GM23338 (cell line): ENCODE measurements around the gene UVRAG.

Source experiments
- CREB1 ChIP-seq: fragments of 250-450 bp; sonication (Bioruptor Pico); IDR thresholded peaks from 2 replicates; pipeline ENCODE4 v1.5.0; 2020; ENCODE audit warnings: low read depth, mild to moderate bottlenecking, moderate library complexity
- CTCF ChIP-seq, 2 experiments: fragments of 200-600 bp in 1 of 2; sonication (generic) in 1 of 2; conservative IDR thresholded peaks; 2 replicates each; pipeline versions ENCODE4 v1.5.1 to v1.6.1; 2016 to 2017; ENCODE audit warnings: antibody characterized with exemption in 2 of 2, low read depth in 2 of 2, mild to moderate bottlenecking in 2 of 2, moderate library complexity in 1 of 2
- EZH2 ChIP-seq: fragments of 200-600 bp; sonication (generic); IDR thresholded peaks from one replicate; pipeline ENCODE4 v1.8.0; 2017; ENCODE audit warnings: antibody characterized with exemption, mild to moderate bottlenecking, low read depth; ENCODE audit not compliant: unreplicated experiment
- EZH2phosphoT487 ChIP-seq: fragments of 200-600 bp; sonication (generic); IDR thresholded peaks from one replicate; pipeline ENCODE4 v1.8.1; 2018; ENCODE audit warnings: antibody characterized with exemption; ENCODE audit not compliant: unreplicated experiment
- POLR2AphosphoS5 ChIP-seq: IDR thresholded peaks from 2 replicates; pipeline ENCODE4 v1.6.1; 2016; ENCODE audit warnings: antibody characterized with exemption, low read depth
- ZNF331 ChIP-seq: fragments of 250-450 bp; sonication (Bioruptor Pico); IDR thresholded peaks from 2 replicates; pipeline ENCODE4 v1.5.0; 2020; ENCODE audit warnings: low read depth, mild to moderate bottlenecking, moderate library complexity
- TF ChIP-seq, protein P1 (sequence below): IDR thresholded peaks from 2 replicates; pipeline ENCODE4 v1.6.1; 2016; ENCODE audit warnings: antibody characterized with exemption
- TF ChIP-seq, protein P2 (sequence below): IDR thresholded peaks from one replicate; pipeline ENCODE4 v1.6.1; 2018; ENCODE audit warnings: antibody characterized with exemption; ENCODE audit not compliant: unreplicated experiment

- no peak for TF ChIP-seq CTCF (conservative IDR thresholded peaks at IDR 0.05; ENCODE audit: low read depth in 2 of 2)
- TF ChIP-seq ZNF331 (CRISPR knock-in tag), result no peak
- no peak for TF ChIP-seq EZH2phosphoT487
- TF ChIP-seq, protein P1, sequence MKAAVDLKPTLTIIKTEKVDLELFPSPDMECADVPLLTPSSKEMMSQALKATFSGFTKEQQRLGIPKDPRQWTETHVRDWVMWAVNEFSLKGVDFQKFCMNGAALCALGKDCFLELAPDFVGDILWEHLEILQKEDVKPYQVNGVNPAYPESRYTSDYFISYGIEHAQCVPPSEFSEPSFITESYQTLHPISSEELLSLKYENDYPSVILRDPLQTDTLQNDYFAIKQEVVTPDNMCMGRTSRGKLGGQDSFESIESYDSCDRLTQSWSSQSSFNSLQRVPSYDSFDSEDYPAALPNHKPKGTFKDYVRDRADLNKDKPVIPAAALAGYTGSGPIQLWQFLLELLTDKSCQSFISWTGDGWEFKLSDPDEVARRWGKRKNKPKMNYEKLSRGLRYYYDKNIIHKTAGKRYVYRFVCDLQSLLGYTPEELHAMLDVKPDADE, result no peak
- TF ChIP-seq POLR2AphosphoS5, result no peak
- no peak for TF ChIP-seq EZH2
- TF ChIP-seq, protein P2, sequence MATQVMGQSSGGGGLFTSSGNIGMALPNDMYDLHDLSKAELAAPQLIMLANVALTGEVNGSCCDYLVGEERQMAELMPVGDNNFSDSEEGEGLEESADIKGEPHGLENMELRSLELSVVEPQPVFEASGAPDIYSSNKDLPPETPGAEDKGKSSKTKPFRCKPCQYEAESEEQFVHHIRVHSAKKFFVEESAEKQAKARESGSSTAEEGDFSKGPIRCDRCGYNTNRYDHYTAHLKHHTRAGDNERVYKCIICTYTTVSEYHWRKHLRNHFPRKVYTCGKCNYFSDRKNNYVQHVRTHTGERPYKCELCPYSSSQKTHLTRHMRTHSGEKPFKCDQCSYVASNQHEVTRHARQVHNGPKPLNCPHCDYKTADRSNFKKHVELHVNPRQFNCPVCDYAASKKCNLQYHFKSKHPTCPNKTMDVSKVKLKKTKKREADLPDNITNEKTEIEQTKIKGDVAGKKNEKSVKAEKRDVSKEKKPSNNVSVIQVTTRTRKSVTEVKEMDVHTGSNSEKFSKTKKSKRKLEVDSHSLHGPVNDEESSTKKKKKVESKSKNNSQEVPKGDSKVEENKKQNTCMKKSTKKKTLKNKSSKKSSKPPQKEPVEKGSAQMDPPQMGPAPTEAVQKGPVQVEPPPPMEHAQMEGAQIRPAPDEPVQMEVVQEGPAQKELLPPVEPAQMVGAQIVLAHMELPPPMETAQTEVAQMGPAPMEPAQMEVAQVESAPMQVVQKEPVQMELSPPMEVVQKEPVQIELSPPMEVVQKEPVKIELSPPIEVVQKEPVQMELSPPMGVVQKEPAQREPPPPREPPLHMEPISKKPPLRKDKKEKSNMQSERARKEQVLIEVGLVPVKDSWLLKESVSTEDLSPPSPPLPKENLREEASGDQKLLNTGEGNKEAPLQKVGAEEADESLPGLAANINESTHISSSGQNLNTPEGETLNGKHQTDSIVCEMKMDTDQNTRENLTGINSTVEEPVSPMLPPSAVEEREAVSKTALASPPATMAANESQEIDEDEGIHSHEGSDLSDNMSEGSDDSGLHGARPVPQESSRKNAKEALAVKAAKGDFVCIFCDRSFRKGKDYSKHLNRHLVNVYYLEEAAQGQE, result no peak
- no peak for TF ChIP-seq CREB1 (CRISPR knock-in tag)
Observed at GRCh38 chr11:75785187-75785586, 29.8 kb upstream of the UVRAG start.
